Measurements from ENCODE around the gene WDR59.
A peak's percentile ranks its signal among the peaks of the same experiment; 100 is the strongest.
"Not testable (repeated sequence)": the region's sequence is repeated elsewhere in the genome, so short reads cannot be mapped to it uniquely, and the experiment has no call there.

The WDR59 gene

DNA sequence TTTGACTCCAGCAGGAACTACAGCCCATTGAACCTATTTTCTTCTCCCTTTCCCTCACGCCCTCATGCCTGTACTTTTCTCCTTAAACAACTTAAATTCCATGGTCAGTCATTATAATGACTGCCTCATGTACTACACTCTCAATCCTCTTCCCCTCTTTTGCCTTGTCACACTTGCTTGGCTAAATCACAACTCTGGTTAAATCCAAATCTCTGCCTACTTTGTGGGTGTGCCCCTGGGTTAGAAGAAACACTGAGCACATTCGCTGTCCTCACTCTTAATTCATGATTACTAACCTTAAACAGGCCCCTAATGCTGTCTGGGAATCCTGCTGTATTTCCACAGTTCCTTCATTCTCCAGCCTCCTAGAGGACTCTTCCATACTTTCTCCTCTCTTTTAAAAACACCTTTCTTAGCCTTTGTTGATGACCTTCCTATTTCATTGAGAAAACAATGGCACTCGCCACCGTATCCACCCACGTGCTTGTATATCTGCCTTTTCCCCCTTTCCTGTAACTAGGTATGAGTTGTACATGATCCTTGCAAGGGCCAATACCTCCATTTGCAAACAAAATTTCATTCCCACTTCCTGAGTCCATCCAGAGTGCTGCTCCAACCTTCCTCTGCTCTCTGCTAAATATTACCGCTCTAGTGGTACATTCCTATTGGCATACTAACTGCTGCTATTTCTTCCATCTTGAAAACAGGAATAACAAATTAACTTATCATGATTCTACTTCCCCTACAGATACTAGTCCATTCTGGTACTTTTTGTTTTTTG lies 42.8 kb upstream of the WDR59 start:
- Histone ChIP-seq H3K27ac (ENCODE audit: poor library complexity, severe bottlenecking) (no peak overlapping the region), H3K4me3 (ENCODE audit: severe bottlenecking) (no peak overlapping the region), H3K36me3 (ENCODE audit: low read depth) (no peaks in the 10 kb centered on the region), H3K4me1 (ENCODE audit: insufficient read depth, poor library complexity, severe bottlenecking) (peaks cover 23% of the 10 kb centered on the region), H3K9me3 (ENCODE audit: severe bottlenecking) (no peaks in the 10 kb centered on the region), H3K27me3 (ENCODE audit: insufficient read depth, poor library complexity, severe bottlenecking) (no peaks in the 10 kb centered on the region)
- no peak for ATAC-seq (ENCODE audit: low read depth)
- DNase-seq (ENCODE audit: low spot score) = no peak
- TF ChIP-seq, protein P1, sequence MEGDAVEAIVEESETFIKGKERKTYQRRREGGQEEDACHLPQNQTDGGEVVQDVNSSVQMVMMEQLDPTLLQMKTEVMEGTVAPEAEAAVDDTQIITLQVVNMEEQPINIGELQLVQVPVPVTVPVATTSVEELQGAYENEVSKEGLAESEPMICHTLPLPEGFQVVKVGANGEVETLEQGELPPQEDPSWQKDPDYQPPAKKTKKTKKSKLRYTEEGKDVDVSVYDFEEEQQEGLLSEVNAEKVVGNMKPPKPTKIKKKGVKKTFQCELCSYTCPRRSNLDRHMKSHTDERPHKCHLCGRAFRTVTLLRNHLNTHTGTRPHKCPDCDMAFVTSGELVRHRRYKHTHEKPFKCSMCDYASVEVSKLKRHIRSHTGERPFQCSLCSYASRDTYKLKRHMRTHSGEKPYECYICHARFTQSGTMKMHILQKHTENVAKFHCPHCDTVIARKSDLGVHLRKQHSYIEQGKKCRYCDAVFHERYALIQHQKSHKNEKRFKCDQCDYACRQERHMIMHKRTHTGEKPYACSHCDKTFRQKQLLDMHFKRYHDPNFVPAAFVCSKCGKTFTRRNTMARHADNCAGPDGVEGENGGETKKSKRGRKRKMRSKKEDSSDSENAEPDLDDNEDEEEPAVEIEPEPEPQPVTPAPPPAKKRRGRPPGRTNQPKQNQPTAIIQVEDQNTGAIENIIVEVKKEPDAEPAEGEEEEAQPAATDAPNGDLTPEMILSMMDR (IDR thresholded peaks at IDR 0.05; ENCODE audit: poor library complexity, severe bottlenecking) = no peak

- H3K36me3 ChIP-seq (ENCODE audit: low read depth) = no peaks in the 10 kb centered on the region
- H3K27me3 ChIP-seq (ENCODE audit: insufficient read depth, poor library complexity, severe bottlenecking) = no peaks in the 10 kb centered on the region
- peaks cover 25% of the 10 kb centered on the region for H3K4me1 ChIP-seq (ENCODE audit: insufficient read depth, poor library complexity, severe bottlenecking)
- no peak for DNase-seq (ENCODE audit: low spot score)
- H3K9me3 ChIP-seq (ENCODE audit: severe bottlenecking) = peaks cover 2% of the 10 kb centered on the region
- ATAC-seq (ENCODE audit: low read depth) = no peak
- H3K27ac ChIP-seq (ENCODE audit: poor library complexity, severe bottlenecking) = peak overlapping the region; percentile 23
- TF ChIP-seq, protein P1 (IDR thresholded peaks at IDR 0.05; ENCODE audit: poor library complexity, severe bottlenecking) = no peak
- no peak overlapping the region for H3K4me3 ChIP-seq (ENCODE audit: severe bottlenecking)
Observed at GRCh38 chr16:75026892-75027391, 42.0 kb upstream of the WDR59 start.

GRCh38 chr16:75026239-75026891 lies 41.4 kb upstream of the WDR59 start:
- H3K27me3 ChIP-seq (ENCODE audit: insufficient read depth, poor library complexity, severe bottlenecking); H3K9me3 ChIP-seq (ENCODE audit: severe bottlenecking); DNase-seq (ENCODE audit: low spot score); H3K36me3 ChIP-seq (ENCODE audit: low read depth); H3K4me3 ChIP-seq (ENCODE audit: severe bottlenecking): not testable (repeated sequence)
- peaks cover 25% of the 10 kb centered on the region for H3K4me1 ChIP-seq (ENCODE audit: insufficient read depth, poor library complexity, severe bottlenecking)
- peak overlapping the region; percentile 23 for H3K27ac ChIP-seq (ENCODE audit: poor library complexity, severe bottlenecking)
- peak; percentile 63; the same call in 2 of the 3 replicates for ATAC-seq (ENCODE audit: low read depth)

GRCh38 chr16:75025761-75026160 lies 40.8 kb upstream of the WDR59 start:
- H3K27me3 ChIP-seq (ENCODE audit: insufficient read depth, poor library complexity, severe bottlenecking) = no peaks in the 10 kb centered on the region
- peak overlapping the region; percentile 23 for H3K27ac ChIP-seq (ENCODE audit: poor library complexity, severe bottlenecking)
- TF ChIP-seq, protein P1 (IDR thresholded peaks at IDR 0.05; ENCODE audit: poor library complexity, severe bottlenecking) = no peak
- H3K9me3 ChIP-seq (ENCODE audit: severe bottlenecking) = peaks cover 13% of the 10 kb centered on the region
- peaks cover 6% of the 10 kb centered on the region; the same call in 1 of the 2 replicates for H3K36me3 ChIP-seq (ENCODE audit: low read depth)
- DNase-seq (ENCODE audit: low spot score) (no peak), ATAC-seq (ENCODE audit: low read depth) (no peak)
- H3K4me1 ChIP-seq (ENCODE audit: insufficient read depth, poor library complexity, severe bottlenecking) = peaks cover 25% of the 10 kb centered on the region
- no peak overlapping the region for H3K4me3 ChIP-seq (ENCODE audit: severe bottlenecking)

GRCh38 chr16:75024594-75024993 lies 39.7 kb upstream of the WDR59 start:
- Histone ChIP-seq H3K4me3 (ENCODE audit: severe bottlenecking) (no peak overlapping the region), H3K36me3 (ENCODE audit: low read depth) (peaks cover 6% of the 10 kb centered on the region; the same call in 1 of the 2 replicates), H3K27ac (ENCODE audit: poor library complexity, severe bottlenecking) (no peak overlapping the region), H3K27me3 (ENCODE audit: insufficient read depth, poor library complexity, severe bottlenecking) (no peaks in the 10 kb centered on the region), H3K4me1 (ENCODE audit: insufficient read depth, poor library complexity, severe bottlenecking) (peaks cover 16% of the 10 kb centered on the region), H3K9me3 (ENCODE audit: severe bottlenecking) (peaks cover 15% of the 10 kb centered on the region)
- ATAC-seq (ENCODE audit: low read depth) = no peak
- no peak for DNase-seq (ENCODE audit: low spot score)
- TF ChIP-seq, protein P1 (IDR thresholded peaks at IDR 0.05; ENCODE audit: poor library complexity, severe bottlenecking) = no peak
